Ectodermal cell (in vitro differentiated cells): ENCODE data around the gene PTGIS.

Experiments used
- H3K27ac ChIP-seq: 2 replicates; pipeline ENCODE4 v1.7.0; 2013; ENCODE audit warnings: mild to moderate bottlenecking, low read depth, low read length; ENCODE audit not compliant: insufficient read depth, poor library complexity, severe bottlenecking
- H3K27me3 ChIP-seq: 2 replicates; pipeline ENCODE4 v1.7.0; 2013; ENCODE audit warnings: mild to moderate bottlenecking, low read length; ENCODE audit not compliant: insufficient read depth, control insufficient read depth, poor library complexity, severe bottlenecking
- H3K36me3 ChIP-seq: one replicate; pipeline ENCODE4 v1.7.0; 2013; ENCODE audit warnings: low read length; ENCODE audit not compliant: control insufficient read depth, insufficient read depth
- H3K4me1 ChIP-seq: one replicate; pipeline ENCODE4 v1.7.0; 2013; ENCODE audit warnings: low read length; ENCODE audit not compliant: control insufficient read depth, insufficient read depth
- H3K4me3 ChIP-seq: 2 replicates; pipeline ENCODE4 v1.7.0; 2013; ENCODE audit warnings: low read depth, low read length, control low read depth; ENCODE audit not compliant: insufficient read depth
- H3K9me3 ChIP-seq: 2 replicates; pipeline ENCODE4 v1.7.0; 2013; ENCODE audit warnings: mild to moderate bottlenecking, low read length, moderate library complexity; ENCODE audit not compliant: control insufficient read depth
- WGBS, 2 experiments: methylation state at CpG; one replicate each; pipeline ENCODE4 v1.1.7; 2013; ENCODE audit warnings: missing lambda C conversion rate in 2 of 2; 5-methylcytosine and 5-hydroxymethylcytosine counted together

Gene PTGIS

DNA sequence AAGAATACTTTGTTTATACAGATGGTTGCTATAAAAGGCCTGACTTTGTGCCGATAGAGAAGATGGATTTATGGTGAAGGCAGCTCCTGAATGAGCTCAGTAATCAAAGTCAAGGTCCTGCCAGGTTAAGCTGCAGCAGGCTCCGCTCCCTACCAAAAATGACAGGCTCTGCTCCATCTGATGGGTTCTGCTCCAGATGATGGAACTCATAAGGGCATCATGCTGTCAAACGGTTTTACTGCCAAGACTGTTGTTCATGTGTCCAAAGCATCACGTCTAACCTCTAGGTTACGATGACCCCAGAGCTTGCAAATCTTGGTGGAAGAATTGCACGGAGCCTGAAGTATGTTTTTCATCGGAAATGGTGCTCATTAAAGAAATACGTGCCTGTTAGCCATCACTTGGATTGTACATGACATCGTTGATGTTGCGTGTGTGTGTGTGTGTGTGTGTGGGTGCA is 19.2 kb upstream of the PTGIS start:
- no peak overlapping the region for H3K4me3 ChIP-seq
- H3K27ac ChIP-seq, result no peak overlapping the region
- H3K27me3 ChIP-seq, result no peaks in the 10 kb centered on the region
- 90 to 91% methylated on average over 10 of the region's 10 CpGs for WGBS, 2 experiments
- H3K9me3 ChIP-seq, result no peaks in the 10 kb centered on the region
- H3K4me1 ChIP-seq, result no peaks in the 10 kb centered on the region
- no peaks in the 10 kb centered on the region for H3K36me3 ChIP-seq

DNA sequence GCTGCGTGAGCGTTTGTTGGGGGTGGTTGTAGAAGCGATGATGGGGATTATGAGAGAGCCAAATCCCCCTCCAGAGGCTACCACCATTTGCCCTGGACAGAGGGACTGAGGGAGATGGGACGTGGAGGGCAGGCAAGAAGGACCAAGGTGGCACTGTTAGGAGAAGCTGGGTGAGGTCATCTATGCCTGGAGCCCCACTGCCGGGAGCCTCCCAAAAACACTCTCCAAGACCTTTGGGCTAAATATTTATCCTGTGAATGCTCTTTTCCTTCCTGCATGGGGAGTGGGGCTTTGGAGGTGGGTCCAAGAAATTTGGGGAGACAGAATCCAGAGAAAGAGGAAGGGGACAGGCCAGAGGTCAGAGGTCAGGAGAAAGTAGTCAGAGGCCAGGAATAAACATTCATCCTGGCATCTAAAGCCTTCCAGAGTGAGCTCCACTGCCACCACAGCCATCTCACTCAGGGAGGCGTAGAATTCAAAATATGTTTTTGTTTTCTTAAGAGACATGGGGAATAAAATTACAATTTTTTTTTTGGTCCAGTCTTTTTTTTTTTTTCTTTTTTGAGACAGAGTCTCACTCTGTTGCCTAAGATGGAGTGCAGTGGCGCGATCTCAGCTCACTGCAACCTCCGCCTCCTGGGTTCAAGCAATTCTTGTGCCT is 17.8 kb upstream of the PTGIS start:
- Histone ChIP-seq H3K4me3 (no peak overlapping the region), H3K4me1 (peaks cover under 1% of the 10 kb centered on the region), H3K36me3 (no peaks in the 10 kb centered on the region), H3K9me3 (no peaks in the 10 kb centered on the region), H3K27ac (no peak overlapping the region), H3K27me3 (no peaks in the 10 kb centered on the region)
- WGBS, 2 experiments, result 91 to 93% methylated on average over 8 to 9 of the region's 9 CpGs

DNA sequence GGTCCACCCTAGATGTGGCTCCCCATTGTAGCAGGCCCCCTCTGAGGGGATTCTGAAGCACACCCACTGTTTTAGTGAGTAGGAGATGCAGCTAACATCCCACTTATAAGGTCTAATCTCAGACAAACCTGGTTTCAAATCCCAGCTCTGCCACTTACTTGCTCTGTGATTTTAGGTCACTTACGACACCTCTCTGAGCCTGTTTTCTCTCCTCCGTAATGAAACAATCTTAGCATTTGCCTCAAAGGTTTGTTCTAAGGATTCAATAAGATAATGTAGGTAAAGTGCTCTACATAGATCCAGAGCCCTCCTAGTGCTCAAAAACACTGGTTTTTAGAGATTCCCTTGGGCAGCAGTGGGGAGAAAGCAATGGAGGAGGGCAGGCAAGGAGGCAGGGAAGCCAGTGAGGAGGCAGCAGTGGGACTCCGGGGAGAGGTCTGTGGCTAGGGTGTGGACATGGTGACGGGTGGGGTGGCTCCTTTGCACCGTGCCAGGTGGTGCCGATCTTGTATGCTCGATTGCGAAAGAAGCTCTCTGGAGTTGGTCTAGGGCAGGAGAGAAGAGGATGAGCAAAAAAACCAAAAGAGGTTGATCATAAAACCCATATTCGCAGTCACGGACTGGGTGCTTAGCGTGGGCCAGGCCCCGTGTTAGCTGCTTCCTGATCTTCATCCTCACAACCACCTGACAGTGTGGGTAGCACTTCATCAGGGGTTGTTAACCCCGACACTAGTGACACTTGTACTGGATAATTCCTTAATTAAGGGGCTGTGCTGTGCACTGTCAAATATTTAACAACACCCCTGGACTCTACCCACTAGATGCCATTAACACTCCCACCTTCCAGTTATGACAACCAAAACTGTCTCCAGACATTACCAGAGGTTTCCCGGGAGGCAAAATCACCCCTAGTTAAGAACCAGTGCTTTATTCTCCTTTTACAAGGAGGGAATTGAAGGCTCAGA is 16.8 kb upstream of the PTGIS start:
- no peaks in the 10 kb centered on the region for H3K27me3 ChIP-seq
- no peak overlapping the region for H3K4me3 ChIP-seq
- H3K4me1 ChIP-seq, result peaks cover 9% of the 10 kb centered on the region
- no peak overlapping the region for H3K27ac ChIP-seq
- no peaks in the 10 kb centered on the region for H3K36me3 ChIP-seq
- WGBS, 2 experiments, result 96% methylated on average over 13 to 14 of the region's 14 CpGs
- no peaks in the 10 kb centered on the region for H3K9me3 ChIP-seq

DNA sequence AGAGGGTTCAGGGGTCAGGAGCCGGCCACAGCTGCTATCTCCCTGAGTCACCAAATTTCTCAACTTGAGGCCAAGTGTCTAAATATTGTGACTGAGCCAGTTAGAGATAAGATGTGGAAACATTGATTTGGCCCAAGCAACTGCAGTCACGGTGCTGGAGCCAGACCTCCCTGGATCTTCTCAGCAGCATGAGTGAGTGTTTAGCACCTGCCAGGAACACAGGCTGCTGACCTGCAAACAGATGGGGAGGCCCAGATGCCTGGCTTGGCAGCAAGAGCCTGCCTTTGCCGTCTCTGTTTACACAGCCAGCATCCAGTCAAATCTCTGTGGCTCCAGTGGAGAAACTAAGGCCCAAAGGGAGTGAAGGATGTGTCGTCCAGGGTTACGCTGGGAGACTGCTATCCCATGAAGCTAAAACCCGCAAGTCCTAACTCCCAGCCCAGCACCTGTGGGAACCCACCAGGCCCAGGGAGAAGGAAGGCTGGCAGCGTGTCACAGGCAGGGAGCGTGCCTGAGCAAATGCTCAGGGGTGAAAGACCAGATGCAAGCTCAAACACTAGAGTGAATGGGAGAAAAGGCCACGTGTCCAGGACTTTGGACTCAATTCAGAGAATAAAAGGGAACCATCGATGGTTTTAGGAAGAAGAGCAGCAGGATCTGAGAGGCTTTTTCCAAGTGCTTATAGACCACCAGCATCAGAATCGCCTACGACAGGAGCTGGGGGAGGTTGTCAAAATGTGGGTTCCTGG is 15.9 kb upstream of the PTGIS start:
- Histone ChIP-seq H3K27me3 (no peaks in the 10 kb centered on the region), H3K4me1 (peaks cover 9% of the 10 kb centered on the region), H3K27ac (no peak overlapping the region), H3K9me3 (no peaks in the 10 kb centered on the region), H3K36me3 (no peaks in the 10 kb centered on the region), H3K4me3 (no peak overlapping the region)
- WGBS, 2 experiments, result 87 to 88% methylated on average over 12 of the region's 12 CpGs

DNA sequence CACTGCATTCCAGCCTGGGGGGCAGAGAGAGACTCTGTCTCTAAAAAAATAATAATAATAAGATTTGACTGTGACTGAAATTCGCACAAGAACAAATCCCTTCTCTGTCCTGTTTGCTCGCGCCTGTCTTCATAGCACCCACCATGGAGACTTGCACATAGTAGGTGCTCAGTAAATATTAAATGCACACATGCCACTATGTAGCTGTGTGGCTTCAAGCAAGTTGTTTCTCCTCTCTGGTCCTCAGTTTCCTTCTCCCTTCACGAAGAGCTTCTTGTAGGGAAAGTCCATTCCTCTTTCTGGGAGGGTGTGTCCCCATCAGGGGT is 15.4 kb upstream of the PTGIS start:
- H3K4me1 ChIP-seq, result peaks cover 9% of the 10 kb centered on the region
- H3K36me3 ChIP-seq, result no peaks in the 10 kb centered on the region

DNA sequence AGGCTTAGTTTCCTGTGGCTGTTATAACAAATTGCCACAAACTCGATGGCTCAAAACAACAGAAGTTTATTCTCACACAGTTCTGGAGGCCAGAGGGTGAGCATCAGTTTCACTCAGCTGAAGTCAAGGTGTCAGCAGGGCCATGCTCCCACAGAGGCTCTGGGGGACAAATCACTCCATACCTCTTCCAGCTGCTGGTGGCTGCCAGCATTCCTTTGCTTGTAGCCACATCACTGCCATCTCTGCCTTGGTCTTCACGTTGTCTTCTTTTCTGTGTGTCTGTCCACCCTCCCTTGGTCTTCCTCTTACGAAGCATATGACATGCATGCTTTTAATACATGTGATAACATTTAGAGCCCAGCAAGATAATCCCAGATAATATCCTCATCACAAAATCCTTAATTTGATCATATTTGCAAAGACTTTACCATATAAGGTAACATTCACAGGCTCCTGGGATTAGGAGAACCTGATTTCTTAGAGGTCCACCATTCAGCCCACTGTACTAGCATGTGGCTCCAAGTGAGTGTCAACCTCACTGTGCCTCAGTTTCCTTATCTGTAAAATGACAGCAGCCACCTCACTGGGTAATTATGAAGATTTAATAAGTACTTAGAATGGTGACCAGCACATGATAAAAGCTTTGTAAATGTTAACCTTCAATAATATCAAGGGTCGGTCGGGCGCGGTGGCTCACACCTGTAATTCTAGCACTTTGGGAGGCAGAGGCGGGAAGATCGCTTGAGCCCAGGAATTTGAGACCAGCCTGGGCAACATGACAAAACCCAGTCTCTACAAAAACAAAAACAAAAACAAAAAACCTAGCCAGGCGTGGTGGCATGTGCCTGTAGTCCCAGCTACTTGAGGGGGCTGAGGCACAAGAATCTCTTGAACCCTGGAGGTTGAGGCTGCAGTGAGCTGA is 14.7 kb upstream of the PTGIS start:
- Histone ChIP-seq H3K36me3 (no peaks in the 10 kb centered on the region), H3K4me1 (peaks cover 9% of the 10 kb centered on the region), H3K27ac (no peak overlapping the region), H3K27me3 (no peaks in the 10 kb centered on the region), H3K4me3 (no peak overlapping the region), H3K9me3 (no peaks in the 10 kb centered on the region)
- WGBS, 2 experiments, result 88 to 95% methylated on average over 10 of the region's 10 CpGs

More for the DNA sequence above, 15.4 kb upstream of the PTGIS start:
- no peaks in the 10 kb centered on the region for H3K27me3 ChIP-seq
- no peak overlapping the region for H3K27ac ChIP-seq
- WGBS, 2 experiments, result 90 to 100% methylated on average over 4 of the region's 4 CpGs
- H3K4me3 ChIP-seq, result no peak overlapping the region
- H3K9me3 ChIP-seq, result no peaks in the 10 kb centered on the region

DNA sequence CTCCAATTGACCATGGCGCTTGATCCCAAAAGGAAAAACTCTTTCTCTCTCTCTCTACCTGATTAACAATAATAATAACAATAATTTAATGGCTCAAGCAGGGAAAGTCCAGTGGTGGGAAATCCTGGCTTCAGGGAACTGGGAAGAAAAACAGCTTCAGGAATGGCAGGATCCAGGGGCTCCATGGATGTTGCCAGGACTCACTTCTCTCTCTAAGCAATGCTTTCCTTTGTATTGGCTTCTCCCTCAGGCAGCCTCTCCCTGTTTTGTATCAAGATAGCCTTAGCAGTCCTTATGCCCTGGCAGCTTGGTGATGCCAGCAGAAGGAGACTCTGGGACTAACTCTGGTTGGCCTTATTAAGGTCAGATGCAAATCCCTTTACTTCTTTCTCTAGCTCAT is 13.5 kb upstream of the PTGIS start:
- peaks cover 9% of the 10 kb centered on the region for H3K4me1 ChIP-seq
- H3K27ac ChIP-seq, result no peak overlapping the region
- no peak overlapping the region for H3K4me3 ChIP-seq

DNA sequence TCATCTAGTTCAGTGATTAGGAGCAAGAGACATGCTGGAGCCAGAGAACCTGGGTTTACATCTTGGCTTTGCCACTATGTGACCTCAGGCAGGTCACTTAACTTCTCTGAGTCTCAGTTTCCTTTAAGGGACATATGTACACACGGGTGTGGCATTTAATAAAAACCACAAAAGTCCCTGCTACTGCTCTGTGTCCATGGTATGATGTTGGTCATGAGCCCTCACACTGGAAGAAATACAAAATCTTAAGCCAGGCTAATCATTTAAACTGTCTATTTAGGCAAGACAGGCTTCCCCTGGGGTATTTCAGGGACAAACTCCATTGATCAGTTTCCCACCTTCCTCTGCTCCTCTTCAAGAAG is 12.9 kb upstream of the PTGIS start:
- 92 to 94% methylated on average over 1 of the region's 1 CpG for WGBS, 2 experiments
- H3K27me3 ChIP-seq, result no peaks in the 10 kb centered on the region
- H3K27ac ChIP-seq, result no peak overlapping the region
- no peak overlapping the region for H3K4me3 ChIP-seq
- peaks cover 9% of the 10 kb centered on the region for H3K4me1 ChIP-seq
- H3K9me3 ChIP-seq, result no peaks in the 10 kb centered on the region
- H3K36me3 ChIP-seq, result no peaks in the 10 kb centered on the region

More for the DNA sequence above, 13.5 kb upstream of the PTGIS start:
- H3K36me3 ChIP-seq, result no peaks in the 10 kb centered on the region
- H3K9me3 ChIP-seq, result no peaks in the 10 kb centered on the region
- no peaks in the 10 kb centered on the region for H3K27me3 ChIP-seq
- 93 to 100% methylated on average over 1 of the region's 1 CpG for WGBS, 2 experiments

DNA sequence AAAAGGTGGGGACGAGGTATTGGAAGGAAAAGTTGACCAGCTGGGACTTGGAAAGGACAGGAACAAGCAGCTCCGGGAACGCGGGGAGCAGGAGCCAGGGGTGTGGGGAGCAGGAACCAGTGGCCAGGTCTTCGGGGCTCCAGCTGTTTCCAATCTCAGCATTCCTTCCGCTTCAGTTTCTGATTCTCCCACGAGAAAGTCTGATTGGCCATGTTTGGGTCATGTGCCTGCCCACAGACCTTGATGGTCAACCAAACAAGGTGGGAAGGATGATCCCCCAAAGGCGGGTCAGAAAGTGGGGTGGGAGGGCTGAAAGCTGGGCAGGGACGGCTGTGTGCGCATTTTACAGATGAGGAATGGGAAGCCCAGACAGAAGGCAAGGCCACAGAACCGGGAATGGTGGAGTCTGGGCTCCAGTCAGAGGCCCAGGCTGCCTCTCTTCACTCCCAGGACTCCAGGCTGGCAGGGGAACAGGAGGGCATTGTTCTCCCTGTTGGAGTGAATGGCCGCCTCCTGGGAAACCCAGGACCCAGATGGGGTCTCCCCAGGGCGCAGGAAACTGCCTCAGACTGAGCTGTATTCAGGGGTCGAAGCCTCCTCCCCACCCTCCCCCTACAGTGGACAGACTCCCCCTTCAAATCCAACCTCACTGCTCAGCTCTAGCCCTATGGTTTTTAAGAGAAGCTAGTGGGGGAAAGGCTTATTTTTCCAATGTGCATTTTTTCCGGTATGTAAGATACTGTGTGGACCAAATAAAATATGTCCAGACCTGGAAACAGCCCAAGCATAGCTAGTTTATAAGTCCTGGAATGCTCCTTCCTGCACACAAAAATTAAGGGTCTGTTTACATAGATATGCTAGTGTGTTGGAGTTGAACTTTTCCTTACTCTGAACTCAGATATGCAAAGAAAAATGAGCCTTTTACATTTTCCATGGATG is 12.2 kb upstream of the PTGIS start:
- WGBS, 2 experiments, result 80 to 86% methylated on average over 15 of the region's 15 CpGs
- Histone ChIP-seq H3K36me3 (no peaks in the 10 kb centered on the region), H3K4me3 (no peak overlapping the region), H3K27me3 (no peaks in the 10 kb centered on the region), H3K27ac (no peak overlapping the region), H3K9me3 (no peaks in the 10 kb centered on the region), H3K4me1 (peaks cover 9% of the 10 kb centered on the region)
